Measurements from ENCODE around the gene TXNRD2.

TXNRD2 gene

DNA sequence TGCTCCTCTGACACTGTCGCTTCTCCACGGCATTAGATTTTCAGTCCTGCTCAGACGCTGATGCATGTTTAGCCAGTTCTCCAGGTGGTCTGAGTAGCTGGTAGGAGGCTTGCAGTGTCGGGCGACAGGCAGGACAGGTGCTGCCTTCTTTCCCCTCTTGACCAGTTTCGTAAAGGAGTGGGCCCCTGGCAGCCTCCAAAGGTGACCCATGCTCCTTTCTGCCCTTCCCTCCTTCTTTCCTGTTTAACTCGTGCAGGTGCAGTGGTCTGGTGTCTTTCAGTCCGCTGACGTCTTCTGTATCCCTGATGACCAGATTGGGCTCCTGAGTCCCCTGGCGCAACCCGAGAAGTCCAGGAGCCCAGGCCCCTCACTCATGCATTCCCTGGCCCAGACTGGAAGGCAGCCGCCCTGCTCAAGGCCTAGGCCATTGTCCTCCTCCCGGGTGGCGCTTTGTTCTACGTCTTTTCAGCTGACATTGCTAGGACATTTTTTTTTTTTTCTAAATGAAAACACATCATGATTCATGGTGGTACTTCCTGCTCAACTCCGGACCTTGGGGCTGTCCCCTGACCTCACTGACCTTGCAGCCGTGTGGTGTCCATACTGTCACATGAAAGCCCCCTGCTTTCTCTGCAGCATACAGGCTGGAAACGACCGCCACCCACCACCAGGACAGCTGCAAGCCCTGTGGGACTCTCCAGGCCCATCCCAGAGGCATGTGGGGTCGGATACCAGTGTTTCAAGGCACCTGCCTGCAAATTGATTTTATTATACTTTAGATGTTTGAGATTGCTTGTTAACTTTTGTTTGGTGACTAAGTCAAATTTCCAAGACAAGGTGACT is 25.5 kb upstream of the TXNRD2 start:
- no peak for DNase-seq

DNA sequence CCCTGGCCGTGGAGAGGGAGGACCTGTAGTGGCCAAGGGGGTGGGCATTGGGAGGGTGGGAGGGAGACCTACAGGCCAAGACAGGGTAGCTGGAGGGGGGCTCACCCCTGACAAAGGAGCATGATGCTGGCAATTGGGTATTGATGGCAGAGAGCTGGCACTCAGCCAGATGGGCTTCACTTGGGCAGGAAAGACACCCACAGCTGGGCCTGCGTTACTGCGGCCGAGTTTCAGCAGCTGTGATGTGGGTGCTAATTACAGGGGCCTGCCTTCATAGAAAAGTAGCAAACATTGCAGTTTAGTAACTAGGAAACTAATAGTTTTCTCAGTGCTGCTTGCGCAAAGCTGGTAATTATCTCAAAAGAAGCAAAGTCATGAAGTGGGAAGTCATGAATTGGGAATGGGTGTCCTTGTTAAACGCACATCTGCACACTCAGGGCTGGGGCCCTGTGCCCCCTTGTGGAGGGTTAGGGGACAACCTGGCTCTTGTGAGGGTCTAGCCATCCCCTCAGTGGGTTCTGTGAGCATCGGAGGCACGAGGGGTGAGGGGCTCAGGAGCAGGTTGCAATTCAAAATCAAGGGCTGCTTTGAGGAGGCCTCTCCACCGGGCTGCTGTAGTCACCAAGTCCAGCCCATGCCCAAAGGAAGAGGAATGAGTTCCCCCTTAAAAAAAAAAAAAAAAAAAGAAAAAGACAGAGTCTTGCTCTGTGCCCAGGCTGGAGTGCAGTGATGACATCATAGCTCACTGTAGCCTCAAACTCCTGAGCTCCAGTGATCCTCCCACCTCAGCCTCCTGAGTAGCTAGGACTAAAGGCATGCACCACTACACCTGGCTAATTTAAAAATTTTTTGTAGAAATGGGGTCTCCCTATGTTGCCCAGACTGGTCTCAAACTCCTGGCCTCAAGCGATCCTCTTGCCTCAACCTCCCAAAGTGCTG is 24.4 kb upstream of the TXNRD2 start:
- DNase-seq, result peak; percentile 17

DNA sequence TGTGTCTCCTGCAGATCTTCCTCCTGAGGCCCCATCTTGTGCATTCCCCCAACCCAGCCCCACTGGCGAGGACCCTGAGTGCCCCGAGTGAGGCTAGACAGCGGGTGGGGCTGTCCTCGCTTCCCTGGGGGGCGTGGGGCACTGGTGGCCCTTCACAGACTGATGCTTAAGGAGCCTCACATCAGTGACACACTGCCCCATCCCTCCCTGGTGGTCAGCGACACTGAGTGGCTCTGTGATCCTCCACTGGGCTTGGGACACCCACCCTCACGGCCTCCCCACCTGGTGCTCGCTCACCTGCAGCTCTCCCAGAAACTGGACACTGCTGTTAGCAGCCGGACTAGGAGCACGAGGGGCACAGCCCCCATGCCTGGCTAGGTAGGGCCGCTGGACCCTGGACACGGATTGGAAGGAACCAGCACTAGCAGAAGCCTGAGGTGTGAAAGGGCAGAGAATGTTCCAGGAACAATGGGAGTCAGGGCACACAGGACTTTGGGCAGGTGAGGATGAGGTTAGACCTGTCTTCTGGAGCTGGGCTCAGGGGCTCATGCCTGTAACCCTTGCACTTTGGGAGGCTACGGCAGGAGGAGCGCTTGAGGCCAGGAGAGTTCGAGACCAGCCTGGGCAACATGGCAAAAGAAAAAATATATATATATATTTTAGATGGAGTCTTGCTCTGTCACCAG is 23.2 kb upstream of the TXNRD2 start:
- no peak for DNase-seq

DNA sequence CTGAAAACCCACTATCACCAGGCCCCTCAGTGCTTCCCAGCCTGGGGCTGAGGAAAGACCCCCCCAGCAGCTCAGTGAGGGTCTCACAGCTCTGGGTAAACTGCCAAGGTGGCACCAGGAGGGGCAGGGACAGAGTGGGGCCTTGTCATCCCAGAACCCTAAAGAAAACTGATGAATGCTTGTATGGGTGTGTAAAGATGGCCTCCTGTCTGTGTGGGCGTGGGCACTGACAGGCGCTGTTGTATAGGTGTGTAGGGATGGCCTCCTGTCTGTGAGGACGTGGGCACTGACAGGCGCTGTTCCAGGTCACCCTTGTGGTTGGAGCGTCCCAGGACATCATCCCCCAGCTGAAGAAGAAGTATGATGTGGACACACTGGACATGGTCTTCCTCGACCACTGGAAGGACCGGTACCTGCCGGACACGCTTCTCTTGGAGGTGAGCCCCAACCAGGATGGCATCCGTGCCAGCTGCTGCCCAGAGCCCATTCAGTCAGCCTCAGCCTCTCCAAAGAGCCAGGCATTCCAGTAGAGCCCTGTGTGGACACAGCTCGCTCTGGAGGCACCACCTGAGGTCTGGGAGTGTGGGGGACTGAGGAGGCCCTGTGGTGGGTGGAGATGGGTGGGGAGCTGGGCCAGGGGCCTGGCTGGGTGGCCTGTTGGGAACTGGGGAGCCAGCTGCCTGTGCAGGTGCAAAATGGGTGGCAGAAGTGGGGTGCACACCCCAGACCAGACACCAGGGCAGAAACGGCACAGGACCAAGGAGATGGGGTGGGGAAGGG is 22.4 kb upstream of the TXNRD2 start:
- no peak for DNase-seq

GRCh38 chr22:19962909-19963806 is 21.5 kb upstream of the TXNRD2 start:
- no peak for DNase-seq

DNA sequence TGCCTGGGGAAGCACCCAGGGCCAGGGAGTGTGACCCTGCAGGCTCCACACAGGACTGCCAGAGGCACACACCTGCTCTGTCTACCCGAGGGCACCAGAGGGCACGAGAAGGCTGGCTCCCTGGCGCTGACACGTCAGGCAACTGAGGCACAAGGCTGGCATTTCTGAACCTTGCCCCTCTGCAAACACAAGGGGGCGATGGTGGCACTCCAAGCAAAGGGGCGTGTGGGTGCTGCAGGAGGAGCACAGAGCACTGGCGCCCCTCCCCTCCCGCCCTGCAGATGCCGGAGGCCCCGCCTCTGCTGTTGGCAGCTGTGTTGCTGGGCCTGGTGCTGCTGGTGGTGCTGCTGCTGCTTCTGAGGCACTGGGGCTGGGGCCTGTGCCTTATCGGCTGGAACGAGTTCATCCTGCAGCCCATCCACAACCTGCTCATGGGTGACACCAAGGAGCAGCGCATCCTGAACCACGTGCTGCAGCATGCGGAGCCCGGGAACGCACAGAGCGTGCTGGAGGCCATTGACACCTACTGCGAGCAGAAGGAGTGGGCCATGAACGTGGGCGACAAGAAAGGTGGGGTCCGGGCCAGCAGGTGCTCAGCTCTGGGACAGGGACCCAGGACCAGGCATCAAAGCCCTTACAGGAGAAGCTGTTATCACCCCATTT is 20.8 kb upstream of the TXNRD2 start:
- DNase-seq, result peak; percentile 76

DNA sequence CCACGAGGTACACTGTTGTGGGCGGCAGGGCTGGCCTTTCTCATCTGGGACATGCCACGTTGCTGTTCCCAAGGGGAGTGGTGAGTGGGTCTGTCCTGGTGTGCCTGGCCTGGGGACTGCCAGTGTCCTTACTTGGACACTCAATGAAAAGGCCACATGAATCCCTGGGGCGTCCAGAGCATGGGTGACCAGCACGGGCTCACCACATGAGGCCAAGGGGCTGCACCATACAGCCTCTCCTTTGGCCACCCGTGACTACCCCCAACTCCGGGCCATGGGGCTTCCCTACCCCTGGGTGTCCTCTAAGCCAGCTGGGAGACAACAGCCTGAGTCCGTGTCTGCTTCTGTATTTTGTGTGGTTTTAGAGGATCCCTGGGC is 20.2 kb upstream of the TXNRD2 start:
- no peak for DNase-seq

DNA sequence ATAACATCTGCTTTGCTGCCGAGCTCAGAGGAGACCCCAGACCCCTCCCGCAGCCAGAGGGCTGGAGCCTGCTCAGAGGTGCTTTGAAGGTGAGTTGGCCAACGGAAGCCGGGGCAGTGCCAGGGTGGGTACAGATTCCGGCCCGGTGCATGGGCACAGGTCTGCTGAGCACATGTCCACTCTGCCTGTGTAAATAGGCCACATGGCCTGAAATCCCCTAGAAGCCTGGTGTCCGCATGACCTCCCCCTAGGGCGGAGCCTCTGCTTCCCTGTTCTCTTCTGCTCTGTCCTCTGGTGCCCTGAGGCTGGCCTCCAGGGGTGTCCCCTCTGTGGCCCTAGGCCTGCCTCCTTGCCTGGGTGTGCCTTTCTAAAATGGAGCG is 19.6 kb upstream of the TXNRD2 start:
- DNase-seq, result no peak

- DNase-seq, result no peak
Measured at GRCh38 chr22:19960491-19961200, 19.0 kb upstream of the TXNRD2 start.

DNA sequence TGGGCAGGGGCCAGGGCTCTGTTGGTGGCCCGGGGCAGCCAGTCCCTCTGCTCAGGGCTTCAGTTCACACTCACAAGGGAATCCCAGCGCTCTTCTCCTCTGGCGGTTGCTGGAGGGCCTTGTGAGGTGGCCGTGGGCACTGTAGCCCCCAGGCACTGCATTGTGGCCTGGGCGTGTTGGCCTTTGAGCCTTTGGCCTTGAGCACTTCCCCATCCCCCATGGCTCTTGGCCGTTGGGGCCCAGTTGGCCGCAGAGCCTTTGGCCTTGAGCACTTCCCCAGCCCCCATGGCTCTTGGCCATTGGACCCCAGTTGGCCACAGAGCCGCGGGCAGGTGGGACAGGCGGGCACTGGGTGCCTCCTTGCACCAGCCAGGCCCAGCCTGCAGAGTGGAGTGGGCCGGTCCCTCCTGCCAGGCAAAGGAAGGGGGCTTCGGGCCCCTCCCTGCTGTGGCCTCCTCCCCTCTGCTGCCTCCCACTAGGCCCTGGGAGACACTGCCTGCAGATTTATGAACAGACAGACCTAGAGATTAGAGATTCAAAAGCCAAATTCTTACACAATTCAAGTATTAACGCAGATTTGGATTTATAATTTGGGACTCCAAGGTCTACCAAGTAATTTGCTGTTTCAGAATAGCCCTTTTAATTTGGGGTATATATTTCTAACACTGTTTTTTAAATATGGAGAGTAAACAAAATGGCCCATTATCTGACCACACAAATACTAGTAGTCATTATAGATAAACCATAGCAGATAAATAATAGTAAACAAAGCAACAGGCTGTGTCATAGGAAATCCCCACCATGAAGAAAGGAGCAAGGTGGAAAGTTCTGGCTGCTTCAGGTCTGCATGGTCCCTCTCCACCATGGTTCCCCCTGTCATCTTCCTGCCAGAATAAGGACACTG is 18.2 kb upstream of the TXNRD2 start:
- no peak for DNase-seq

- DNase-seq, result peak; percentile 51
Measured at GRCh38 chr22:19959043-19959586, 17.5 kb upstream of the TXNRD2 start.

GRCh38 chr22:19958083-19959042 is 16.7 kb upstream of the TXNRD2 start:
- peak; percentile 44 for DNase-seq

DNA sequence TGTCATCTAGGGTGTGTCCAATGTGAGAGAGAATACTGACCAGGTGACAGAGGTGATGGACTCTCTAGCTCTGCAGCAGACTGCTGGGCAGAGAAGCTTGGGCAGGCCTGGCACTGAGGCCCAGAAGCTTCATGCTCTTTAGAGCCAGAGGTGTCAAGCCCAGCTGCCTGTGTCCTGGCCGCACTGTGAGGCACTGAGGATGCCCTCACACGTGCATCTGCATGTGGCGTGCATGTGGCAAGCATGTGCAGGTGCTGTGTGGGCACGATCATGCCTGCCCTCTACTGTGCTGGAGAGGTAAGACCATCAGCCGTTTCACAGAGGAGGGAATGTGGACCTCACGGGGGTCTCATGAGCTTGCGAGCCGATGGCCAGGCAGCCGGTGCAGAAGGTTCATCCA is 15.8 kb upstream of the TXNRD2 start:
- DNase-seq, result no peak

GRCh38 chr22:19955241-19956128 is 13.9 kb upstream of the TXNRD2 start:
- DNase-seq, result no peak

- DNase-seq, result no peak
Measured at GRCh38 chr22:19951346-19951745, 9.7 kb upstream of the TXNRD2 start.

All from fibroblast of skin of scalp (primary cell).